Stimulated activated CD8-positive, alpha-beta memory T cell treated with anti-CD3 and anti-CD28 coated beads, Interleukin-4, amount 100 ng/mL, for 48 hours (primary cell): ENCODE data around the gene STK24.
A peak's percentile ranks its signal among the peaks of the same experiment; 100 is the strongest.

Experiments used
- DNase-seq: peaks from one replicate; pipeline ENCODE4 v3.0.0-alpha.2; 2020

STK24 gene

GRCh38 chr13:98528663-98529064 is 48.2 kb downstream of the STK24 start:
- peak; percentile 48 for DNase-seq

GRCh38 chr13:98527526-98527925 is 49.4 kb downstream of the STK24 start:
- no peak for DNase-seq

- DNase-seq, result no peak
Measured at GRCh38 chr13:98526182-98526512, 50.8 kb downstream of the STK24 start.

- DNase-seq, result no peak
Measured at GRCh38 chr13:98525456-98526181, 51.3 kb downstream of the STK24 start.

- DNase-seq, result no peak
Measured at GRCh38 chr13:98524793-98525192, 52.1 kb downstream of the STK24 start.

GRCh38 chr13:98524391-98524790 is 52.5 kb downstream of the STK24 start:
- DNase-seq, result no peak

- peak; percentile 50 for DNase-seq
Measured at GRCh38 chr13:98523455-98524102, 53.3 kb downstream of the STK24 start.

- DNase-seq, result no peak
Measured at GRCh38 chr13:98522371-98522770, 54.5 kb downstream of the STK24 start.

- no peak for DNase-seq
Measured at GRCh38 chr13:98521461-98522247, 55.3 kb downstream of the STK24 start.

- DNase-seq, result no peak
Measured at GRCh38 chr13:98520674-98521449, 56.0 kb downstream of the STK24 start.

- no peak for DNase-seq
Measured at GRCh38 chr13:98519976-98520375, 56.9 kb downstream of the STK24 start.

GRCh38 chr13:98517576-98518310 is 59.2 kb downstream of the STK24 start:
- no peak for DNase-seq

- DNase-seq, result no peak
Measured at GRCh38 chr13:98515818-98516465, 61.0 kb downstream of the STK24 start.

- no peak for DNase-seq
Measured at GRCh38 chr13:98514288-98514687, 62.6 kb downstream of the STK24 start.

- DNase-seq, result no peak
Measured at GRCh38 chr13:98513837-98514236, 63.1 kb downstream of the STK24 start.

GRCh38 chr13:98512774-98513665 is 63.9 kb downstream of the STK24 start:
- DNase-seq, result no peak

- DNase-seq, result no peak
Measured at GRCh38 chr13:98511435-98511834, 65.5 kb downstream of the STK24 start.

- no peak for DNase-seq
Measured at GRCh38 chr13:98510156-98510509, 66.8 kb downstream of the STK24 start.

GRCh38 chr13:98509271-98510155 is 67.4 kb downstream of the STK24 start:
- peak; percentile 59 for DNase-seq

- no peak for DNase-seq
Measured at GRCh38 chr13:98508685-98509084, 68.2 kb downstream of the STK24 start.
